SK-N-SH (cell line): ENCODE data around the gene NDUFS8.

ENCODE experiments used
- CTCF ChIP-seq: fragments of 200-600 bp; sonication (generic); IDR thresholded peaks from 2 replicates; pipeline ENCODE4 v1.6.1; 2017; ENCODE audit warnings: antibody characterized with exemption, mild to moderate bottlenecking, moderate library complexity
- FOXM1 ChIP-seq: IDR thresholded peaks from 2 replicates; pipeline ENCODE4 v1.4.0; 2012; ENCODE audit warnings: low read depth, mild to moderate bottlenecking
- GATA2 ChIP-seq: sonication (generic); formaldehyde crosslinking; IDR thresholded peaks from 2 replicates; pipeline ENCODE4 v1.5.0; 2020; ENCODE audit warnings: mild to moderate bottlenecking, missing genetic modification reagents
- JUND ChIP-seq: IDR thresholded peaks from 2 replicates; pipeline ENCODE4 v1.4.0; 2012
- POLR2AphosphoS5 ChIP-seq: IDR thresholded peaks from 2 replicates; pipeline ENCODE4 v1.6.1; 2012; ENCODE audit warnings: low read depth, low read length
- REST ChIP-seq: IDR thresholded peaks from 2 replicates; pipeline ENCODE4 v1.6.1; 2012; ENCODE audit warnings: mild to moderate bottlenecking, low read depth, low read length, moderate library complexity
- SIN3A ChIP-seq: IDR thresholded peaks from 2 replicates; pipeline ENCODE4 v1.6.1; 2012; ENCODE audit warnings: low read depth, mild to moderate bottlenecking, low read length, moderate library complexity, borderline replicate concordance
- YY1 ChIP-seq: IDR thresholded peaks from 2 replicates; pipeline ENCODE4 v1.4.0; 2012; ENCODE audit warnings: low read depth, mild to moderate bottlenecking
- TF ChIP-seq, protein P1 (sequence below): IDR thresholded peaks from 2 replicates; pipeline ENCODE4 v1.4.0; 2012; ENCODE audit warnings: low read depth, borderline replicate concordance

DNA sequence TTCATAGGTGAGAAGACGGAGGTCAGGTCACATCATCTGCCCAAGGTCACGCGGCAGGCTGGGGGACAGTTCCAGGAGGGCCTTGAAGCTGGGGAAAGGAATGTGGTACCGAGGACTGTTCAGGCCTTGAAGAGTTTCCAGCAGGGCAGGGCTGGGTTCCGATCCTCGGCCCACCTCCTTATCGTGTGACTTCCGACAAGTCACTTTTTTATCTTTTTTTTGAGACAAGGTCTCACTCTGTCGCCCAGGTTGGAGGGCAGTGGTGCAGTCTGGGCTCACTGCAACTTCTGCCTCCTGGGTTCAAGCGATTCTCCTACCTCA lies 623 bp downstream of the NDUFS8 start:
- no peak for TF ChIP-seq CTCF
- TF ChIP-seq POLR2AphosphoS5 = no peak
- no peak for TF ChIP-seq SIN3A
- TF ChIP-seq FOXM1 = no peak
- no peak for TF ChIP-seq REST
- no peak for TF ChIP-seq YY1
- TF ChIP-seq, protein P1, sequence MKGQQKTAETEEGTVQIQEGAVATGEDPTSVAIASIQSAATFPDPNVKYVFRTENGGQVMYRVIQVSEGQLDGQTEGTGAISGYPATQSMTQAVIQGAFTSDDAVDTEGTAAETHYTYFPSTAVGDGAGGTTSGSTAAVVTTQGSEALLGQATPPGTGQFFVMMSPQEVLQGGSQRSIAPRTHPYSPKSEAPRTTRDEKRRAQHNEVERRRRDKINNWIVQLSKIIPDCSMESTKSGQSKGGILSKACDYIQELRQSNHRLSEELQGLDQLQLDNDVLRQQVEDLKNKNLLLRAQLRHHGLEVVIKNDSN = no peak
- no peak for TF ChIP-seq GATA2
- TF ChIP-seq JUND = no peak
